T1000 (cell line): ENCODE data around the gene PRSS8.
A peak's percentile ranks its signal among the peaks of the same experiment; 100 is the strongest.
"Not testable (repeated sequence)": the region's sequence is repeated elsewhere in the genome, so short reads cannot be mapped to it uniquely, and the experiment has no call there.

ENCODE experiments used
- DNase-seq: peaks from one replicate; lab custom pipeline; 2025; ENCODE audit warnings: mixed read lengths; lab: John Stamatoyannopoulos, UW

Gene PRSS8

GRCh38 chr16:31105677-31106213 is 29.8 kb downstream of the PRSS8 start:
- no peak for DNase-seq

GRCh38 chr16:31100876-31101641 is 34.5 kb downstream of the PRSS8 start:
- DNase-seq = not testable (repeated sequence)

GRCh38 chr16:31099860-31100638 is 35.5 kb downstream of the PRSS8 start:
- no peak for DNase-seq

GRCh38 chr16:31094424-31095120 is 41.0 kb downstream of the PRSS8 start, which contains the start of gene VKORC1:
Gene VKORC1 (minus strand): TSS chr16:31094797. CDS start chr16:31094729, 68 bp downstream.
- DNase-seq = peak; percentile 95

- no peak for DNase-seq
Observed at GRCh38 chr16:31094088-31094423, 41.5 kb downstream of the PRSS8 start.

GRCh38 chr16:31093132-31093703 is 42.3 kb downstream of the PRSS8 start:
- peak; percentile 48 for DNase-seq

- no peak for DNase-seq
Observed at GRCh38 chr16:31092330-31092729, 43.2 kb downstream of the PRSS8 start.

GRCh38 chr16:31090540-31090939 is 45.0 kb downstream of the PRSS8 start:
- no peak for DNase-seq

GRCh38 chr16:31089199-31089598 is 46.3 kb downstream of the PRSS8 start:
- DNase-seq = no peak

- DNase-seq = no peak
Observed at GRCh38 chr16:31088459-31089183, 46.9 kb downstream of the PRSS8 start, which contains the start of gene PRSS53. Gene PRSS53 (minus strand): TSS chr16:31088943. CDS start chr16:31088809, 134 bp downstream.

- no peak for DNase-seq
Observed at GRCh38 chr16:31087971-31088370, 47.6 kb downstream of the PRSS8 start.

- DNase-seq = no peak
Observed at GRCh38 chr16:31087481-31087880, 48.0 kb downstream of the PRSS8 start.

GRCh38 chr16:31086629-31086906 is 49.0 kb downstream of the PRSS8 start:
- DNase-seq = no peak

- DNase-seq = no peak
Observed at GRCh38 chr16:31085873-31086628, 49.5 kb downstream of the PRSS8 start.

GRCh38 chr16:31085411-31085810 is 50.1 kb downstream of the PRSS8 start:
- DNase-seq = no peak

GRCh38 chr16:31084584-31085302 is 50.8 kb downstream of the PRSS8 start:
- no peak for DNase-seq

GRCh38 chr16:31083981-31084380 is 51.5 kb downstream of the PRSS8 start:
- no peak for DNase-seq

- no peak for DNase-seq
Observed at GRCh38 chr16:31083556-31083955, 52.0 kb downstream of the PRSS8 start.

- DNase-seq = no peak
Observed at GRCh38 chr16:31083081-31083480, 52.4 kb downstream of the PRSS8 start.
